Testis (tissue), 3 donors: ENCODE results near the gene WFIKKN1. TPM values are rescaled to one million over a fixed set of nuclear protein-coding genes. Genes with fewer than 3 reads are reported as not detected.

ENCODE experiments used
- DNase-seq: peaks from one replicate; pipeline ENCODE4 v3.0.0-alpha.2; 2019
- H3K27ac ChIP-seq, 2 donors: fragments of 200-600 bp; sonication (generic); one replicate each; pipeline ENCODE4 v1.5.1; 2019
- H3K27me3 ChIP-seq: fragments of 200-600 bp; sonication (generic); one replicate; pipeline ENCODE4 v1.5.1; 2019
- H3K36me3 ChIP-seq: fragments of 200-600 bp; sonication (generic); one replicate; pipeline ENCODE4 v1.5.1; 2017; ENCODE audit warnings: low read depth; ENCODE audit errors: missing control alignments
- H3K4me1 ChIP-seq: fragments of 200-600 bp; sonication (generic); one replicate; pipeline ENCODE4 v1.5.1; 2019
- H3K4me3 ChIP-seq, 2 donors: fragments of 200-600 bp; sonication (generic); one replicate each; pipeline ENCODE4 v1.5.1; 2017 to 2019
- H3K9me3 ChIP-seq: fragments of 200-600 bp; sonication (generic); one replicate; pipeline ENCODE4 v1.5.1; 2017
- POLR2A ChIP-seq: fragments of 450-650 bp; IDR thresholded peaks from one replicate; pipeline ENCODE4 v1.6.1; 2017; ENCODE audit warnings: antibody characterized with exemption, mild to moderate bottlenecking, moderate library complexity
- WGBS, 2 donors: methylation state at CpG; one replicate each; pipeline ENCODE4 v1.1.5; 2018; 5-methylcytosine and 5-hydroxymethylcytosine counted together
- intact Hi-C: fragments of 100-400 bp; cut with DNase I; formaldehyde crosslinking; loops from one replicate; pipeline ENCODE4 v1.15.1; 2023; ENCODE audit warnings: low total_unique reads
- polyA plus RNA-seq: library from polyadenylated mRNA; stranded (reverse); fragments of 350-450 nt; fragmentation: Illumina TruSeq; extraction: RNeasy Lipid Tissue Mini Kit (QIAGEN cat#74804); gene quantifications from one replicate; pipeline ENCODE4 v1.2.3, GENCODE V29; 2014; ENCODE audit warnings: low read depth, low replicate concordance; ENCODE audit not compliant: insufficient read depth
- total RNA-seq, 2 donors: library from RNA; depleted of rRNA; stranded (reverse); fragments of >200 nt; gene quantifications; one replicate each; pipeline ENCODE4 v1.2.3, GENCODE V29; 2016
- TF ChIP-seq, protein P1 (sequence below), 3 experiments: fragments of 450-650 bp in 2 of 3; fragments of 200-600 bp in 1 of 3; sonication (generic) in 1 of 3; IDR thresholded peaks; one replicate each; pipeline ENCODE4 v1.5.1; 2016 to 2019; ENCODE audit warnings: antibody characterized with exemption in 3 of 3, mild to moderate bottlenecking in 2 of 3, moderate library complexity in 1 of 3

WFIKKN1 gene
- total and polyA plus RNA-seq, 3 donors from 2014 or later, result 1.1 to 10.5 (median 3.5) TPM

DNA sequence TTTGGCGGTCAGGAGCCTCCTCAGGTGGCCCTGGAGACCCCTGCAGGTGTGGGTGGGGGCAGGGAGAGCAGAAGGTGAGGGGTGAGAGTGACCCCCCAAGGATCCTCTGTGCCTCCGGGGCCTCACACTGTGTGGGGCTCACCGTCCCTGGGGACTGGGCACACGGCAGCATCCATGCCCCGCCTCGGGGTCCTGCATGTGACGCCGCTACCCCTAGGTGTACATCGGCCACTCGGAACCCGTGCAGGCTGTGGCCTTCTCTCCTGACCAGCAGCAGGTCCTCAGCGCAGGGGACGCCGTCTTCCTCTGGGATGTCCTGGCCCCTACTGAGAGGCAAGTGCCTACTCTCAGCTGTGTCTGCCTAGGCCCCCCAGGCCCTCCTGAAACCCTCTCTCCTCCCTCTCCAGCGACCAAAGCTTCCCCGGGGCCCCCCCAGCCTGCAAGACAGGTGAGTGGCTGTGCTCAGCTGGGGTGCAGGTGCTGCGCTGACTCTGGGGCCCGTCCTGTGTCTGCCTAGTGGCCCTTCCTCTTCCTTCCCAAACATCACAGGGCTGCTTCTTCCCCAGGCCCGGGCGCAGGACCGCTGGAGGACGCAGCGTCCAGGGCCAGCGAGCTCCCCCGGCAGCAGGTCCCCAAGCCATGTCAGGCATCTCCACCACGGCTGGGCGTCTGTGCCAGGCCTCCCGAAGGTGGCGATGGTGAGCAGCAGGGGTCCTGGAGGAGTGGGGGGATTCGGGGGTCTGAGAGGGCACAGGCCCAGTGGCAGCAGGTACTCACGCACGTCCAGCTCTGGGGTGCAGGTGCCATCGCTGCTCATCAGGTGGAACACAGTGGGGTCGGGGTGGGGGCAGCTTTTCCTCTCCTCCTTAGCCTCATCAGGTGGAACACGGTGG, 28.1 kb downstream of the WFIKKN1 start:
- Histone ChIP-seq H3K9me3 (no peaks in the 10 kb centered on the region), H3K4me1 (peaks cover 12% of the 10 kb centered on the region), H3K27ac (no peak overlapping the region), H3K27me3 (no peaks in the 10 kb centered on the region), H3K4me3 (no peak overlapping the region), H3K36me3 (no peaks in the 10 kb centered on the region)
- no peak for TF ChIP-seq POLR2A
- TF ChIP-seq, protein P1, sequence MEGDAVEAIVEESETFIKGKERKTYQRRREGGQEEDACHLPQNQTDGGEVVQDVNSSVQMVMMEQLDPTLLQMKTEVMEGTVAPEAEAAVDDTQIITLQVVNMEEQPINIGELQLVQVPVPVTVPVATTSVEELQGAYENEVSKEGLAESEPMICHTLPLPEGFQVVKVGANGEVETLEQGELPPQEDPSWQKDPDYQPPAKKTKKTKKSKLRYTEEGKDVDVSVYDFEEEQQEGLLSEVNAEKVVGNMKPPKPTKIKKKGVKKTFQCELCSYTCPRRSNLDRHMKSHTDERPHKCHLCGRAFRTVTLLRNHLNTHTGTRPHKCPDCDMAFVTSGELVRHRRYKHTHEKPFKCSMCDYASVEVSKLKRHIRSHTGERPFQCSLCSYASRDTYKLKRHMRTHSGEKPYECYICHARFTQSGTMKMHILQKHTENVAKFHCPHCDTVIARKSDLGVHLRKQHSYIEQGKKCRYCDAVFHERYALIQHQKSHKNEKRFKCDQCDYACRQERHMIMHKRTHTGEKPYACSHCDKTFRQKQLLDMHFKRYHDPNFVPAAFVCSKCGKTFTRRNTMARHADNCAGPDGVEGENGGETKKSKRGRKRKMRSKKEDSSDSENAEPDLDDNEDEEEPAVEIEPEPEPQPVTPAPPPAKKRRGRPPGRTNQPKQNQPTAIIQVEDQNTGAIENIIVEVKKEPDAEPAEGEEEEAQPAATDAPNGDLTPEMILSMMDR (IDR thresholded peaks at IDR 0.05), result no peak
- no peak for DNase-seq
- intact Hi-C loops, result no loop called here
- 86 to 88% methylated on average over 17 to 34 of the region's 35 CpGs for WGBS, 2 donors

DNA sequence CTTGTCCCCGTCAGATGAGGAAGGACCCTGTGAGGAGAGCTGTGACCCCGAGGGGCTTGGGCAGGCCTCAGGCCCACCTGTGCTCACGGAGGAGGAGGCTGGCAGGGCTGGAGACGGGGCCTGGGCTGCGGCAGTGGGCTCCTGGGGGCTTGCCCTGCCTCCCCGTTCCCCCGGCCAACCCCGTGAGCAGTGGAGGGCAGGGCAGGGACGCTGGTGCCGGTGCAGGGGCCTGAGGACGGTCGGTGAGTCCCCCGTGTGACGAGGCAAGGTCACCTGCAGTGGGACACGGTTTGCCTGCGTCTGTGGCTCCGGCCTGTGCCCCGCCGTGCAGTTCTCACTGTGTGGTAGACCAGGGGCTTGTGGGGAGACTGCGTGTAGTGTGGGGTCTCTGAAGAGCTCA, 28.8 kb downstream of the WFIKKN1 start:
- DNase-seq, result no peak
- H3K9me3 ChIP-seq, result no peaks in the 10 kb centered on the region
- no peaks in the 10 kb centered on the region for H3K36me3 ChIP-seq
- no peak for TF ChIP-seq POLR2A
- TF ChIP-seq, protein P1 (IDR thresholded peaks at IDR 0.05), result no peak
- H3K27me3 ChIP-seq, result no peaks in the 10 kb centered on the region
- intact Hi-C loops, result loop anchor here (10.0 kb wide), 1 partner anchor 75 kb away; no protein-coding TSS in a partner anchor
- 80 to 85% methylated on average over 1 to 20 of the region's 20 CpGs for WGBS, 2 donors
- peaks cover 12% of the 10 kb centered on the region for H3K4me1 ChIP-seq
- H3K27ac ChIP-seq, result no peak overlapping the region
- no peak overlapping the region for H3K4me3 ChIP-seq

DNA sequence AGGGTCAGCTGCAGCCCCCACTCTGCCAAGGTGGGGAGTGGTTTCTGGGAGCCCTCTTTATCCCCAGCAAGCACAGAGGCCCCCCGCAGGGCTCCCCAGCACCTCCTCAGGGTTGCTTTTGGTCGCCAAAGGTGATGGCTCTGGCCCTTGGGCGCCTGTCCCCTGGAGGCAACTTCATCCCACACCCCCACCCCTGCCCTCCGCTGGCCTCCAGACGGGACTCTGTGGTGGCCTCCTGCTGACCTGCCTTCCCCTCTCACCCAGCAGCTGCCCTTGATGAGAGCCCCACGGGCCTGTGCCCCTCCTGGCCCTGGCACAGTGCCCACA, 29.3 kb downstream of the WFIKKN1 start:
- Histone ChIP-seq H3K27ac (peak overlapping the region; percentile 15 to 36), H3K36me3 (no peaks in the 10 kb centered on the region), H3K9me3 (no peaks in the 10 kb centered on the region), H3K4me3 (no peak overlapping the region), H3K4me1 (peaks cover 12% of the 10 kb centered on the region), H3K27me3 (no peaks in the 10 kb centered on the region)
- WGBS, 2 donors, result 40 to 61% methylated on average over 3 to 6 of the region's 6 CpGs
- TF ChIP-seq, protein P1 (IDR thresholded peaks at IDR 0.05), result no peak
- no peak for TF ChIP-seq POLR2A
- intact Hi-C loops, result loop anchor here (10.0 kb wide), 1 partner anchor 75 kb away; no protein-coding TSS in a partner anchor
- DNase-seq, result no peak

DNA sequence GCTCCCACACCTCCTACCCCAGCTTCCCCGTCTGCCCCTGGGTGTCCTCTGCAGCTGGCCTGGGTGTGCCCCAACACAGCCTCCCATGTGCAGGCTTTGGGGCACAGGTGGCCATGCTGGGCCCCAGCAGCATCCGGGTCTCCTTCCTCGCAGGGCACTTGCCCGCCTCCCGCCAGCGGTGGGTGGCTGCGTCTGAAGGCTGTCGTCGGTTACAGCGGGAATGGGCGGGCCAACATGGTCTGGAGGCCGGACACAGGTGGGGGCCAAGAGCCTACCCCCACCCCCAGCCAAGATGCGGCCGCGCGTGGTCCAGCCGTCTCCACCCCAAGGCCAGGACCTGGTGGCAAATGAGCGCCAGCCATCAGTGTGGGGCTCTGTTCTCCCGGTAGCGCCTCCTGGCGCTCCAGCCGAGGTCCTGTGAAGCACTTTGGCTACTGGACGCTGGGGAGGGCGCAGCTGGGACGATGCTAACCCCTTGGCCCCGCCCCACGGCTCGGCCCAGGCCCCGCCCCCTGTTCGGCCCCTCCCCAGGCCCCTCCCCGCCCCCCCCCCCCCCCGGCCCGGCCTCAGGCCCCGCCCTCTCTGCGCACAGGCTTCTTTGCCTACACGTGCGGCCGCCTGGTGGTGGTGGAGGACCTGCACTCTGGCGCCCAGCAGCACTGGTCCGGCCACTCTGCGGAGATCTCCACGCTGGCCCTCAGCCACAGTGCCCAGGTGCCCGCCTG, 29.8 kb downstream of the WFIKKN1 start:
- H3K27ac ChIP-seq, result peak overlapping the region; percentile 15 to 36
- intact Hi-C loops, result loop anchor here (10.0 kb wide), 1 partner anchor 76 kb away; no protein-coding TSS in a partner anchor
- peak; percentile 94 for DNase-seq
- peaks cover 12% of the 10 kb centered on the region for H3K4me1 ChIP-seq
- H3K36me3 ChIP-seq, result no peaks in the 10 kb centered on the region
- no peak overlapping the region for H3K4me3 ChIP-seq
- H3K9me3 ChIP-seq, result no peaks in the 10 kb centered on the region
- TF ChIP-seq POLR2A, result no peak
- TF ChIP-seq, protein P1 (IDR thresholded peaks at IDR 0.05), result peak; percentile 44 to 57 (median 46)
- H3K27me3 ChIP-seq, result no peaks in the 10 kb centered on the region
- WGBS, 2 donors, result 24 to 37% methylated on average over 3 to 41 of the region's 43 CpGs
